ENCODE data around the gene F5. TPM values are rescaled to one million over a fixed set of nuclear protein-coding genes. Genes with fewer than 3 reads are reported as not detected.

The F5 gene
- total RNA-seq, 2 experiments from 2014 or later, result 8.9 to 11.0 TPM

GRCh38 chr1:169472738-169473137 lies 113.5 kb downstream of the F5 start:
- Mint-ChIP-seq H3K27me3 (no peaks in the 10 kb centered on the region), H3K9me3 (no peaks in the 10 kb centered on the region), H3K36me3 (ENCODE audit: low read depth) (peaks cover 10% of the 10 kb centered on the region), H3K4me3 (no peak overlapping the region), H3K4me1 (peaks cover 5% of the 10 kb centered on the region), H3K27ac (no peak overlapping the region)
- no peak for DNase-seq
- CTCF ChIA-PET, result interaction anchor here (1.5 kb wide), 1 partner anchor 240 kb away, joined by 3 read pairs; no protein-coding TSS in a partner anchor
- POLR2A ChIA-PET, result no interaction called here

GRCh38 chr1:169468982-169469381 lies 117.3 kb downstream of the F5 start:
- peaks cover 6% of the 10 kb centered on the region for H3K36me3 Mint-ChIP-seq (ENCODE audit: low read depth)
- H3K27me3 Mint-ChIP-seq, result no peaks in the 10 kb centered on the region

GRCh38 chr1:169466259-169467230 lies 119.7 kb downstream of the F5 start:
- Mint-ChIP-seq H3K4me1 (peaks cover 5% of the 10 kb centered on the region), H3K27me3 (no peaks in the 10 kb centered on the region), H3K36me3 (ENCODE audit: low read depth) (peaks cover 6% of the 10 kb centered on the region), H3K4me3 (no peak overlapping the region), H3K9me3 (no peaks in the 10 kb centered on the region), H3K27ac (no peak overlapping the region)
- ChIA-PET CTCF (interaction anchor here (1.0 to 1.7 kb wide), 3 partner anchors 80 to 863 kb away, joined by 3 to 7 read pairs (median 4); no protein-coding TSS in a partner anchor), POLR2A (no interaction called here)
- no peak for DNase-seq

More at GRCh38 chr1:169468982-169469381, 117.3 kb downstream of the F5 start:
- ChIA-PET CTCF (interaction anchor here (0.9 kb wide), 1 partner anchor 13 kb away, joined by 3 read pairs; no protein-coding TSS in a partner anchor), POLR2A (no interaction called here)
- no peak for DNase-seq
- Mint-ChIP-seq H3K4me1 (peaks cover 5% of the 10 kb centered on the region), H3K9me3 (no peaks in the 10 kb centered on the region), H3K27ac (no peak overlapping the region), H3K4me3 (no peak overlapping the region)

- Mint-ChIP-seq H3K27ac (no peak overlapping the region), H3K4me3 (no peak overlapping the region)
- CTCF ChIA-PET, result interaction anchor here (1.4 to 1.7 kb wide), 2 partner anchors 81 to 83 kb away, joined by 4 to 7 read pairs; no protein-coding TSS in a partner anchor
These were observed 121.0 kb downstream of the F5 start for GRCh38 chr1:169465281-169465680.

More at GRCh38 chr1:169465281-169465680, 121.0 kb downstream of the F5 start:
- POLR2A ChIA-PET, result interaction anchor here (1.0 kb wide), 1 partner anchor 14 kb away, joined by 3 read pairs; no protein-coding TSS in a partner anchor
- peaks cover 18% of the 10 kb centered on the region for H3K4me1 Mint-ChIP-seq
- peaks cover 13% of the 10 kb centered on the region for H3K36me3 Mint-ChIP-seq (ENCODE audit: low read depth)
- H3K27me3 Mint-ChIP-seq, result peaks cover 3% of the 10 kb centered on the region
- DNase-seq, result no peak
- H3K9me3 Mint-ChIP-seq, result peaks cover 4% of the 10 kb centered on the region

Other genes starting within 250 kb of the F5 start
- 10 to 100 TPM; 26.1 to 28.3 TPM for gene NME7, start 218.7 kb downstream of the F5 start, total RNA-seq
- gene BLZF1, start 218.3 kb downstream of the F5 start, total RNA-seq, result 10 to 100 TPM; 48.1 to 49.3 TPM
- gene CCDC181, start 159.0 kb downstream of the F5 start, total RNA-seq, result not detected
- gene SLC19A2, start 100.5 kb downstream of the F5 start, total RNA-seq, result 1 to 10 TPM; 6.7 to 6.8 TPM
- under 1 TPM; 0.45 to 0.83 TPM for gene SELP, start 43.6 kb upstream of the F5 start, total RNA-seq
- 100 to 1,000 TPM; 297 to 316 TPM for gene SELL, start 125.1 kb upstream of the F5 start, total RNA-seq
- not detected for gene SELE, start 147.6 kb upstream of the F5 start, total RNA-seq
- gene METTL18, start 208.4 kb upstream of the F5 start, total RNA-seq, result 10 to 100 TPM; 14.2 to 15.7 TPM